Skeletal muscle satellite cell (primary cell): ENCODE measurements around the gene APOBEC3G.
"Not testable (repeated sequence)": the region's sequence is repeated elsewhere in the genome, so short reads cannot be mapped to it uniquely, and the experiment has no call there.

Experiments used
- H3K27me3 ChIP-seq: 2 replicates; pipeline ENCODE4 v1.7.0; 2013; ENCODE audit warnings: low read length; ENCODE audit not compliant: control insufficient read depth, insufficient read depth
- H3K36me3 ChIP-seq: 2 replicates; pipeline ENCODE4 v1.7.0; 2013; ENCODE audit warnings: mild to moderate bottlenecking, control low read depth, low read length; ENCODE audit not compliant: insufficient read depth
- H3K4me1 ChIP-seq: 2 replicates; pipeline ENCODE4 v1.7.0; 2013; ENCODE audit warnings: low read length; ENCODE audit not compliant: control insufficient read depth, insufficient read depth
- H3K4me2 ChIP-seq: 2 replicates; pipeline ENCODE4 v1.7.0; 2013; ENCODE audit warnings: mild to moderate bottlenecking, low read length
- H3K4me3 ChIP-seq: 2 replicates; pipeline ENCODE4 v1.7.0; 2013; ENCODE audit warnings: low read length
- H3K9ac ChIP-seq: 2 replicates; pipeline ENCODE4 v1.7.0; 2013; ENCODE audit warnings: mild to moderate bottlenecking, low read depth, low read length, moderate library complexity
- H3K9me3 ChIP-seq: replicated peaks from 2 replicates; pipeline ENCODE4 v1.7.0; 2013; ENCODE audit warnings: mild to moderate bottlenecking, control low read depth, low read length

Gene APOBEC3G

GRCh38 chr22:39070186-39070585 is 6.9 kb upstream of the APOBEC3G start:
- Histone ChIP-seq H3K4me2 (no peak overlapping the region), H3K4me3 (no peak overlapping the region), H3K36me3 (no peaks in the 10 kb centered on the region), H3K9ac (no peak overlapping the region), H3K9me3 (no peaks in the 10 kb centered on the region), H3K27me3 (peaks cover 29% of the 10 kb centered on the region), H3K4me1 (no peaks in the 10 kb centered on the region)

GRCh38 chr22:39072581-39072981 is 4.5 kb upstream of the APOBEC3G start:
- not testable (repeated sequence) for H3K4me1 ChIP-seq, H3K4me2 ChIP-seq, H3K36me3 ChIP-seq, H3K4me3 ChIP-seq, H3K9ac ChIP-seq, H3K9me3 ChIP-seq
- peaks cover 22% of the 10 kb centered on the region for H3K27me3 ChIP-seq

- Histone ChIP-seq H3K4me1 (peaks cover 7% of the 10 kb centered on the region), H3K27me3 (peaks cover 13% of the 10 kb centered on the region), H3K9me3 (no peaks in the 10 kb centered on the region), H3K36me3 (no peaks in the 10 kb centered on the region), H3K9ac (no peak overlapping the region), H3K4me3 (no peak overlapping the region), H3K4me2 (no peak overlapping the region)
Observed at GRCh38 chr22:39073981-39074380, 3.1 kb upstream of the APOBEC3G start.

- H3K4me3 ChIP-seq: peak overlapping the region; percentile 19
Observed at GRCh38 chr22:39076155-39077025, 685 bp upstream of the APOBEC3G start.

GRCh38 chr22:39077912-39078311 is 837 bp downstream of the APOBEC3G start:
- not testable (repeated sequence) for H3K4me1 ChIP-seq, H3K9me3 ChIP-seq, H3K27me3 ChIP-seq, H3K9ac ChIP-seq, H3K36me3 ChIP-seq
- Histone ChIP-seq H3K4me3 (peak overlapping the region; percentile 67), H3K4me2 (peak overlapping the region; percentile 70)

More at GRCh38 chr22:39076155-39077025, 685 bp upstream of the APOBEC3G start:
- not testable (repeated sequence) for H3K27me3 ChIP-seq, H3K9ac ChIP-seq, H3K4me1 ChIP-seq, H3K36me3 ChIP-seq, H3K9me3 ChIP-seq
- H3K4me2 ChIP-seq: peak overlapping the region; percentile 49

- Histone ChIP-seq H3K4me3 (no peak overlapping the region), H3K27me3 (no peaks in the 10 kb centered on the region), H3K36me3 (no peaks in the 10 kb centered on the region), H3K9ac (no peak overlapping the region), H3K4me2 (no peak overlapping the region), H3K4me1 (peaks cover 7% of the 10 kb centered on the region), H3K9me3 (no peaks in the 10 kb centered on the region)
Observed at GRCh38 chr22:39078329-39078728, 1.3 kb downstream of the APOBEC3G start.

- not testable (repeated sequence) for H3K4me1 ChIP-seq, H3K36me3 ChIP-seq
Observed at GRCh38 chr22:39079054-39079637, 2.1 kb downstream of the APOBEC3G start.

GRCh38 chr22:39080052-39080762 is 3.1 kb downstream of the APOBEC3G start:
- H3K4me1 ChIP-seq: peaks cover 7% of the 10 kb centered on the region
- no peak overlapping the region for H3K9ac ChIP-seq
- H3K4me2 ChIP-seq: no peak overlapping the region
- H3K36me3 ChIP-seq: no peaks in the 10 kb centered on the region
- no peak overlapping the region for H3K4me3 ChIP-seq
- no peaks in the 10 kb centered on the region for H3K27me3 ChIP-seq
- H3K9me3 ChIP-seq: no peaks in the 10 kb centered on the region

More at GRCh38 chr22:39079054-39079637, 2.1 kb downstream of the APOBEC3G start:
- H3K4me2 ChIP-seq, H3K27me3 ChIP-seq, H3K4me3 ChIP-seq, H3K9ac ChIP-seq, H3K9me3 ChIP-seq: not testable (repeated sequence)

GRCh38 chr22:39081016-39081415 is 3.9 kb downstream of the APOBEC3G start:
- Histone ChIP-seq H3K4me1 (peaks cover 7% of the 10 kb centered on the region), H3K4me2 (no peak overlapping the region), H3K27me3 (no peaks in the 10 kb centered on the region), H3K36me3 (no peaks in the 10 kb centered on the region), H3K9me3 (no peaks in the 10 kb centered on the region), H3K4me3 (no peak overlapping the region), H3K9ac (no peak overlapping the region)

- no peaks in the 10 kb centered on the region for H3K9me3 ChIP-seq
- H3K4me1 ChIP-seq: peaks cover 7% of the 10 kb centered on the region
- H3K27me3 ChIP-seq: peaks cover 3% of the 10 kb centered on the region
- no peak overlapping the region for H3K9ac ChIP-seq
- H3K4me3 ChIP-seq: no peak overlapping the region
- no peaks in the 10 kb centered on the region for H3K36me3 ChIP-seq
- no peak overlapping the region for H3K4me2 ChIP-seq
Observed at GRCh38 chr22:39081598-39081997, 4.5 kb downstream of the APOBEC3G start.

- Histone ChIP-seq H3K4me1 (no peaks in the 10 kb centered on the region), H3K4me2 (no peak overlapping the region), H3K9me3 (no peaks in the 10 kb centered on the region), H3K36me3 (no peaks in the 10 kb centered on the region), H3K27me3 (peaks cover 5% of the 10 kb centered on the region), H3K9ac (no peak overlapping the region), H3K4me3 (no peak overlapping the region)
Observed at GRCh38 chr22:39083212-39084165, 6.4 kb downstream of the APOBEC3G start.
